Activated CD8-positive, alpha-beta memory T cell treated with anti-CD3 and anti-CD28 coated beads for 4 hours (primary cell): Measurements from ENCODE around the gene KPTN.

ENCODE experiments used
- DNase-seq, 2 donors: peaks; one replicate each; pipeline ENCODE4 v3.0.0-alpha.2; 2020; ENCODE audit warnings: low read depth in 2 of 2

Gene KPTN

DNA sequence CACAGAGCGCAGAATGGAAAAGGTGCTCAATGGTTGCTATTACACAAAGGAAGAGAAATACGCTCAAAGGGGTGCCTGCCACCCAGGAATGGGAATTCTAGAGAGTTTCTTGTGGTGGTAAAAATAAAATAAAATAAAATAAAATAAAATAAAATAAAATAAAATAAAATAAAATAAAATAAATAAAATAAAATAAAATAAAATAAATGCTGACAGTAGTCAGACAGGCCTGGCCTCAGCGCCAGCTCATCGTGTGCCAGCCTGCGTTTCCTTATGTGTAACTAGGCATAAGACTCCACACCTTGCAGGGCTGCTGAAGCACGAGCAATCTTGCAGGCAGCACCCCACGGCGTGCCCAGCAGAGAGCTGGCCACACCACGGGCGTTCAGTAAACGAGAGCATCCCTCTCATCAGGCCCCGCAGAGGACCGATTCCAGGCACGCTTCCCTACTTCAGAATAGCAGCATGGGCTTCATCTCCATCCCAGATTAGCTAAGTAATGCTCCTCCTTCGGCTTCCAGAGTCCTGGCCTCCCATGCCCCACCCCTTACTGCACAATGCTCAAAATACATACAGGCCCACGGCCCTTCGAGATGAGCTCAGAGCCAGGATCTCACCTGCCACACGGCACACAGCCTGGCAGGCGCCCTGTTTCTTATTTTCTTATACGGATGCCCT, 25.3 kb upstream of the KPTN start:
- no peak for DNase-seq

DNA sequence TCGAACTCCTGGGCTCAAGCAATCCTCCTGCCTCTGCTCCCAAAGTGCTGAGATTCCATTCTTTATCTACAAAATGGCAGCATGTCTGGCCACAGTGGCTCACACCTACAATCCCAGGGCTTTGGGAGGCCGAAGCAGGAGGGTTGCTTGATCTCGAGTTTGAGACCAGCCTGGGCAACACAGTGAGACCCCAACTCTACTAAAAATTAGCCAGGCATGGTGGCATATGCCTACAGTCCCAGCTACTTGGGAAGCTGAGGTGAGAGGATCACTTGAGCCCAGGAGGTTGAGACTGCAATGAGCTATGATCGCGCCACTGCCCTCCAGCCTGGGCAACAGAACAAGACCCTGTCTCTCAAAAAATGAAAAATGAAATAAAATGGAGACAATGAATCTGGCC, 24.7 kb upstream of the KPTN start:
- DNase-seq, result no peak

DNA sequence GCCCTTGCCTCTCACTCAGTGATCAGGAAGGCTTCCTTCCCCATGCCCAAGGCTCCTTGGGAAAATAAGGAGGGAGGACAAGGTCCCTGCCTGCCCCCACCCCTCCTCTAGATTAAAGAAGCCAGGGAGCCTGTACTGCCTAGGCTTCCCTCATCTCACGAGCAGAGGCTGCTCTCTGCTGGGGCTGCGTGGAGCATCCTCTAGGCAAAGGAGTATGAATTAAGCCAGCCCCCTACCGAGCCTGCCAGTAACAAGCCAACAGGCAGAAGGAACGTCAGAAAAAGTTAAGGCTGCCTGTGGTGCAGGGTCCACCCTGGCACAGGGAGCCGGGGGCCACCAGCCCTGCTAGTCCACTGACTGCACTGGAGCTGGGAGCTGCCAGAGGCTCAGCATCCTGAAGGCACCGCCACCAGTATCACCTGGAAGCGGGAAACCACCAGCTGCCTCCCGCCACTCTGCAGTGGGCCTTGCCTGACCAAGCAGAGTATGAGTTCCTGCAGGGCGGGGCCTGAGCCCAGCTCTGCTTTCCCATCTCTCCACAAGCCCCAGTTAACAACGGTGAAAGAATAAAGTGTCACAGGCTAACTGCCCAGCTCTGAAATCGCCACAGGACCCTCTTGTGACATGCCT, 24.0 kb upstream of the KPTN start:
- no peak for DNase-seq

DNA sequence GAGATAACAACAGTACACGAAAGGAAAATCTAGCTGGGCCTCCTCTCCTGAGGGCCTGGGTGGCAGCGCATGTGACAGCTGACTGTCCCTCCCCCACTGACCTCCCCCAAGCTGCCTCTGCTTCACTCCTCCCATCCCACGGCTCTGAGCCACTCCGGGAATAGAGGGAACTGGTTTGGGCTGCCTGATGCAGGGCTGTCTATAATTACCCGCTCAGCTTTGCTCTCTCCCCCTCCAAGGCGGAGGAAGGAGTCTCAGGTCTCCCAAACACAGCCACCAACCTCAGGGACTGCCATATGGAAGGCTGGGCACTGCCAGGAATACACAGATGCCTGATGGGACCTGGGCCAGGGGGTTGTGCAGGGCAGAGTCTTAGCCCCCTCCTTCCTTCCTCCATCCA, 23.0 kb upstream of the KPTN start:
- no peak for DNase-seq

DNA sequence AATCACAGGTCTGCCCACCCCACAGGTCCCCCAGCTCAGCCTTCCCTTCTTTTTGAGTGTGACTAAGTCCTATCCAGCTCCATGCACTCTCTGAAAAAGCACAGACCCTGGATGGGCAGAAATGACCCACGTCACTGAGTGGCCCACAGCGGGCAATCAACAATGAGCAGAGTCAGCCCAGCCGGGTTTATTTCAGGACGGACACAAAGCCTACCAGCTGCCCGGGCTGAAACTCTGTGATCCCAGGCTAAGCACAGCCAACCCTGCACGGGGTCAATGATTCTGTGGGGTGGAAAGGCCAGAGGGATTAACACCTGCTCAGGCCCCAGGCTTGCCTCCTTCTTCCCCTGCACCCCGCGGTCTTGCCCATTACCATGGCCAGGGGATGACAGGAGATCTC, 22.4 kb upstream of the KPTN start:
- DNase-seq, result no peak

DNA sequence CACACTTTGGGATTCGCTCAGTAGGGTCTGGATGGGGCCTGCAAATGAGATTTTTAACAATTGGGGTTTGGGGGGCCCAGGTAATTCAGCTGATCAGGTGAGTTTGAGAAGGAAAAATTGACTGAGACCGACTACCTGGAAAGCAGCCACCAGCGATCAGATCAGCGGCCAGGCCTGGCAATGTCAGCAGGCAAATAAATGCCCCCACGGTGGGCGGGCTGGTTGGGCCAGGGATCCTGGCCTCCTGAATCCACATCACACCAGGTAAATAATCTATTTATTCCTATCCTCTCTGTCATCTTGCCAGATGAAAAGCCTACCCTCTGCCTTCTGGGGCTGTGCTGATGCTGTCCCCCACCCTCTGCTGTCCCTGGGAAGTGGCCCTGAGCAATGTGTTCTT, 21.5 kb upstream of the KPTN start:
- no peak for DNase-seq

DNA sequence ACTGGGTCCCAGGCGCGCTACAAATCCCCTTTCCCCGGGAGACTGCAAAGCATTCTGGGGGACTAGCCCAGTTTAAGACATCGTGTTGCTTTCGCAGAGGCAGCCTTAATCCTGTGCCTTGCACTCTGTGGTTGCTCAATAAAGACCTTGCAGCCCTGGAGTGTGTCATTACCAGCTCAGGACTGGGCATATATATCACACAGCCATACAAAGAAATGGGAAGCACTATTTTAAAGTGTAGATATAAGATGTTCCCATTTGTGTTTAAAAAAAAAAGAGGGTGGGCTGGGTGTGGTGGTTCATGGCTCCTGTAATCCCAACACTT, 19.8 kb upstream of the KPTN start:
- no peak for DNase-seq

DNA sequence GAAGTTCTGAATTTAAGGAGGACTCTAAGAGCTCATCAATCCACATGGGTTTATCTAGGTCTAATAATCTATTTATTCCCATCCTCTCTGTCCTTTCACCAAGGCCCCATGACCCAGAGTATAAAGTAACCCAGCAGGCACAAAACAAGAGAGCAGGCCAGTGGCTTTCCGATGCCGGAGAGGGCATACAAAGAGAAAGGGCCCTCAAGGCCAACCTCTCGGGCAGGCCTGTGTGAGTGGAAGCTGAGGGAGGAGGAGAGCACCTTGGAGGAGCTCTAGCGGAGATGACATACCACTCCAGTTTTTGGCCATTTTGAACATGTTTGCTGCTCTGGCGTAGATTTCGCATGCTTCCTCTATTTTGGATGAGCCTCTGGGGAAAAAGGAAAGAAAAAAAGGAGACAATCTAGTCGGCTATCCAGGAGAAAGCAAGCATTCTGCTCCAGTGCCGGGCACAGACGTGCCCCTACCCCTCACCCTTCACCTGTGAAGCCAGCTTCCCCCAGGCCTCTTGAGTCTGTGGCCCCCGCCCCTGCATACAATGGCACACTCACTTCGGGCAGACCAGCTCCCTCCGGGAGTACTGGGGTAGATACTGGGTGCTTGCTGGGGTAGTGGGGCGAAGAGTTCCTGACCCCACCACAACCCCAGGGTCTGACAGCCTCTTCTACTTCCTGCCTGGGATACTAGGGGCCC, 19.3 kb upstream of the KPTN start:
- DNase-seq, result no peak

DNA sequence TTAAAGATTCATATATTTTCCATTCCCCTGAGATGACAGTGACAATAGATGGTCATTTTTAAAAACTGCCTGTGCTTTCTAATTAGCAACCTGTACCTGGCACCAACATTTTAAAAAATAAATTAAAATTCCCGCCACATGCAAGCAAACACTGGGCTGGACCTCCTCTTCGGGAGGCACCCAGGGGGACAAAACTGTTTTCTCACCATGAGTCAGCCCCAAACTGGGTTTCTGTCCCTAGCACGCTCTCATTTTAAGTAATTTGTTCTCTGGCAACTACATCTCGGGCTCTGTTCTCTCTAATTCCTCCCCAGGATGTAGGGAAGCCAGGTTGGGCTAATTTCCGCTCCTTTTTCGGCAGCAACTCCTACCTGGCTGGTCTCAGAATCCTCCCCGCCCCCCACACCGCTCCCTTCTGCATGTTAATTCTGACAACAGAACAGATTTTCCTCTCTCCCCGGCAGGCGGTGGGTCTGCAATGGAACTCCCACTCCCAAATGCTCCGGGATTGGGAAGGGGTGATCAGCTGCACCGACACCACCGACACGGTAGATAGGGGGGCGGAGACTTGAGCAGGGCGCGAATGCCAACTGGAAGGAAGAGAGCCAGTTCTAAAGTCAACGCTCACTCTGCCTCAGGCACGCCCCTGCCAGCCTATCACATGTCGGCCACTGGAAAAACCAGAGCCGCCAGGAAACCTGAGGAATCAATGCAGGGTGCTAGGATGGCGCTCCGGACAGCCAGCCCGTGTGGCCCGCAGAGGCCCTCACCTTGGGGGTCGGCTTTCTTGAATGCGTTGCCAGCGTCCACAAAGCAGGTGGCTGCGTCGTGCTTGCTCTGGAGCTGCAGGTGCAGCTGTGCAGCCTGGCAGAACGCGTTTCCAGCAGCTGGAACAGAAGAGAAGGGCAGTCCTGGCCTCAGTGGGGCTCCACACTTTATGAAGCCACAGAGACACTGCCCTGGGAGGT, 16.1 kb upstream of the KPTN start:
- no peak for DNase-seq

DNA sequence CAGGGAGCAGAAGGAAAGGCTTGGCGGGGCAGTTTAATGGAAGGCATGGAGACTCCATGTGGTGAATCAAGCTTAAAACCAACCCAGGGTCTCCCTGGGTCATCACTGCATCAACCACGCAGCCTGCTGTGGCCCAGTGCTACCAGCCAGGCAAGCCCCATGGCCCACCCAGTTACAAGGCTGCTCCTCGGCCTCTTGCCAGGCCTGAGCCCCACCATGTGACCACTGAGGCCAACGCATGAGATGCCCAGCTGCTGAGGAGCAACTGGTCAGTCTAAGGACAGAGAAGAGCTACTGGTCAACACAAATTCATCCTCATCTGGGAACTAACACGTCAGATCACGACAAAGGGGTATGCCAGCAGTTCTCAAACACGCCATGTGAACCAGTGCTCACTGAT, 15.4 kb upstream of the KPTN start:
- DNase-seq, result no peak

DNA sequence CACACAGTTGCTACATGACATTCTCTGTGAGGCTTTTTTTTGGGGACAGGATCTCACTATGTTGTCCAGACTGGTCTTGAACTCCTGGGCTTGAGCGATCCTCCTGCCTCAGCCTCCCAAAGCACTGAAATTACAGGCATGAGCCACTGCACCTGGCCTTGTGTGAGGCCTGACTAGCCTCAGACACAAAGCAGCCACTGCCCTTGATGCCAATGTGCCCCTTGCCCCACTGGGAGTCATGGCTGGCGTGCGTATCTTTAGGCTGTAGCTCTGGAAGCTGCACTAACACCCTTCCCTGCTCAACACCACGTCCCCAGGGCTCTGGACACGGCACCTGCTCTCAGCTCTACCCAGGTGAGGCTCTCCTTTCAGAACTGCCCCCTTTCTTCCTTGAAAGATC, 14.5 kb upstream of the KPTN start:
- DNase-seq, result no peak

DNA sequence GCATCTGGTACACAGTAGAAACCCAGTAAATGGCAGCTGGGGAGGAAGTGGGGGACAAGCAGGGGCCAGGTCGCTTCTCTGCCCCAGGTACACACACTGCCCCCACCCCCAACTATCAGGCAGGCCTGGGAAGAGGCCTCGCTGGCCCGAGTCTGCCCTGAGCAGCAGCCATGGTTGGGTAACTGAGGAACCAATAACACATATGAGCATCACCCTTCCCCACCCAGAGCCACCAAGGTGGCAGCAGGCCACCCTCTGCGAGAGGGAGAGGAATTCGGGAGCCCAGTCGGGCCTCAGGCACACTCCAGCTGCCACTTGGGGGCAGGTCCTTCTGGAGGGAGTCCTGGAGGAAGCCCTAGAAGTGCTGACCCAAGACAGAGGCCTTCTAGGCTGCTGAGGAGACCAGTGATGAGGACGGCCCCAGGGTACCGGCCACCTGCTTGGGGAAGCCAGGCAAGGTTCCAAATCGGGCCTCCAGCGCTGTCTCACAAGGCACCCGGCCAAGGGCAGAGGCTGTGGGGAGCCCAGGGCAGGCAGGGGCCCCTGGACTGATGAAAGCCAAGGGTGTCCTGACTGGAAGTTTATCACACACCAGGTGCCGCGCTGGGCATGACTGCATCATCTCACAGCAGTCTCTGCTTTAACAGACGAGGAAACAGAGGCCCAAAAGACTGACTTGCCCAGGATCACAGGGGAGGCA, 14.0 kb upstream of the KPTN start:
- DNase-seq, result no peak

DNA sequence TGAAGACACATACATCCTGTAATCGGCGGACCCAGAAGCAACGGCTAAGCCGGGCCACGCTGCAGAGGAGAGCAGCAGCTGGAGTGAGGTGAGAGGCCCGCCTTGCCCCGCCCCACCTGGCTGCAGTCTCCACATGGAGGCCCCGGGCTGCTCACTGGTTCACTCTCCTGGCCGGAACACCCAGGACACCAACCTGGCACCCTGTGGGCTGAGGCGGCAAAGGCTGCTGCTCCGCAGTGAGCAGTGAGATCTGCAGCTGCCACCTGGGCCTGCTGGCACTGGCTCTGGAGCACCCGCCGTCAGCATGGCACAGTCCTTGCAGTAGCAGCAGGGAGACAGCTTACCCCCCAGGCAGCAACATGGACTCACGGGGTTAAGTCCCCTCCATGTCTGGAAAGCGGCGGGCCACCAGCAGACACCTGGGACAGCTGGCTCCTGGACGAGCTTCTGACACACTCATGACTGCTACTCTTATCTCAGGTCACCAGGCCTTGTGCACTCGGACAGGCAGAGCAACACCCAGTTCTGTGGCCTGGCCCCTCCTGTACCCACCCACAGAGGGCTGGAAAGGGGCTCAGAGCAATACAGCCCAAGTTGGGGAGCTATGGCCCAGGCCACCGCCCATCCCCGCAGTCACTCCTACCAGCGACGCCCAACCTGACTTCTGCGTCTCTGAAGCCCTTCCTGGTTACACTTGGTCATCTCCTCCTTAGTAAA, 13.2 kb upstream of the KPTN start:
- no peak for DNase-seq

DNA sequence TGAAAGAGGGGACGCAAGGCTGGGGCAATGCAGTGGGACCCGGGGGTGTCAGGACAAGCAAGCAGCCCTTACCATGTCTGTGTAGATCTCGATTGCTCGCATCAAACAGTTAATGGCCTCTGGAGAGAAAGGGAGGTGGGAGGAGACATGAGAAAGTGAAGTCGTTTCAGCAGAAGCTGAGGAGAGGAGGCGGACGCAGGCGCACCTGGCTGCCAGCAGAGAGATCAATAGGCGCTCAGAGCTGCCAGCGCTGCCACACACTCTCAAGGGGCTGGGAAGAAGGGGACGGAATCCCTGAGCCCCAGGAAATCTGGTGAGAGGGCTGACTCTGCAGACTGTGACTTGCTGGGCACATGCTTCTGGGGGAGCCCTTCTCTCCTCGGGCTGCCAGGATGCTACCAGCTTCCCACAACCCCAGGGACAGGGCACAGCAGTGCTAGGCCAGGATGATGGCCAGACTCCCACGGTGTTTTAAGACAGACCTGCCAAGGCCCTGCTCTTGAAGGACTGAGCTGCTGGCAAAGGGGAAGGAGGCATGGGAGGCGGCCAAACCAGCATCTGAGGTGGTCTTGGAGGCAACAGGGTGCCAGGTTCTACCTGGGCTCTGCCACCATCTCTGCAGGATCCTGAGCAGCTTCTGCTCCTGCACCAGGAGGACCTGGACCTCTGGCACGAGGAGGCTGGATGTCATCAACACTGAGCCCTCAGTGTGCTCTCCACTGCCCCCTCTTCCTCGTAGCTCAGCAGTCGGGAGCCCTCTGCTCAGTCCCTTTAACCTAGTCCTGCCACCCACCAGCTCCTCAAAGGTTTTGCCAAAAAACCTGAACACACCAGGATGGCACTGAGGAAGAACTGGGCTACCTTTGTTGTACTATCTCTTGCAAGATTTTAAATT, 11.7 kb upstream of the KPTN start:
- no peak for DNase-seq

DNA sequence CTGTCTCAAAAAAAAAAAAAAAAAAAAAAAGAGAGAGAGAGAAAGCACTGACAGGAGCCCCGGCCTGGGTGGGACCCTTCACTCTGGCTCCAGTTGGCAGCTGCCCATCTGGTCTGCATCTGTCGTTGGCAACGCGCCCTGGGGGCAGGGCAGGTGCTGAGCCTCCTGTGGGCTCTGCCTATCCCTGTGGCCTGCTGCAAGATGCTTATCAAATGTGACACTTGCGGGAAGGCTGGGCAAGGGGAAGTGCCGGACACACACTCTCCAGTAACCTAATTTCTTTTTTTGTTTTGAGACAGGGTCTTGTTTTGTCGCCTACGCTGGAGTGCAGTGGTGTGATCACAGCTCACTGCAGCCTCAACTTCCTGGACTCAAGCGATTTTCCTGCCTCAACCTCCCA, 10.7 kb upstream of the KPTN start:
- DNase-seq, result no peak

DNA sequence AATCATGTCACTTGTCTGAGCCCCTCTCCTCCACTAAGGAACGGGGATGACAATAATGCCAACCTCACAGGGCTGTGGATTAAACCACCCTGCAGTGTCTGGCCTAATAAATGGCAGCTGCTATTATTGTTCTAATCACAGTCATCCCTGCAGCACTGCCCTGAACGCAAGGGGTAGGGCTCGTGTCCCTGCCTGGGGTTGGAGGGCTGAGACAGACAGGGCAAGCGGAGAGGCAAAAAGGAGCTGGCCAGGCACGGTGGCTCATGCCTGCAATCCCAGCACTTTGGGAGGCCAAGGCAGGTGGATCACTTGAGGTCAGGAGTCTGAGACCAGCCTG, 10.2 kb upstream of the KPTN start:
- no peak for DNase-seq

DNA sequence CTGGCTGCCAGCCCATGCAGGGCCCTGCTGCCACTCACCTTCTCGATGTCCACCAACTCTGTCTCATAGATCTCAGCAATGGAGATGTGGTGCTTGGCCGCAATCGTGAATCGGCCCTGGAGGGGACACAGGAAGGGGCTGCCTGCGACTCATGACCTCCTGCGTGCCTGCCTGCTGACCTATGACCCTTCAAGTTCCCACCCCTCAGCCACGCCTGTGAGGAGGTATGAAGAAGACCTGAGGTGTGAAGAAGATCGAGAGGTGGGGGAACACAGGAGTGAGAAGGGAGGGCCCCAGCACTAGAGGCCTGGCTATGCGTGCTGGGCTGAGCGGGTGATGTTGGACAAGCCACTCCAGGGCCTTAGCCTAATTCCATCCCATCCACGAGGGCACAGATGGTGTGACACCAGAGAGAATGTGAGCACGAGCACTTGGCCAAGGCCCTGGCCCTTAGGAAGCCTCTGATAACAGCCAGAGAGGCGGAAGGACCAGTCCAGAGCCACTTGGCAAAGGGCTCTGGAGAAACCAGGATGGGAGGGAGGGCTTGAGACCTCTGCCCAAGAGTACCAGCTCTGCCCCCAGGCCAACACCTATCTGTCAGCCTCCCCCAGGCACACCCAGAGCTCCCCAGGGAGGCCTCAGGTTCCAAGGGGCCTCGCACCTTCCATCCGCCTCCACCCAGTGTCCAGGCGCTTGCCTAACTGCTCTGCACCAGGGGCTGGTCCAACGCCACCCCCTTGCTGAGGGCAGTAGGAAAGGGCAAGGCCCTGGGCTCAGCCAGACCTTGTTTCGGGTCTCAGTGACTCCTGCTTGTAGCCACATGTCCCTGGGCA, 9.6 kb upstream of the KPTN start:
- no peak for DNase-seq

DNA sequence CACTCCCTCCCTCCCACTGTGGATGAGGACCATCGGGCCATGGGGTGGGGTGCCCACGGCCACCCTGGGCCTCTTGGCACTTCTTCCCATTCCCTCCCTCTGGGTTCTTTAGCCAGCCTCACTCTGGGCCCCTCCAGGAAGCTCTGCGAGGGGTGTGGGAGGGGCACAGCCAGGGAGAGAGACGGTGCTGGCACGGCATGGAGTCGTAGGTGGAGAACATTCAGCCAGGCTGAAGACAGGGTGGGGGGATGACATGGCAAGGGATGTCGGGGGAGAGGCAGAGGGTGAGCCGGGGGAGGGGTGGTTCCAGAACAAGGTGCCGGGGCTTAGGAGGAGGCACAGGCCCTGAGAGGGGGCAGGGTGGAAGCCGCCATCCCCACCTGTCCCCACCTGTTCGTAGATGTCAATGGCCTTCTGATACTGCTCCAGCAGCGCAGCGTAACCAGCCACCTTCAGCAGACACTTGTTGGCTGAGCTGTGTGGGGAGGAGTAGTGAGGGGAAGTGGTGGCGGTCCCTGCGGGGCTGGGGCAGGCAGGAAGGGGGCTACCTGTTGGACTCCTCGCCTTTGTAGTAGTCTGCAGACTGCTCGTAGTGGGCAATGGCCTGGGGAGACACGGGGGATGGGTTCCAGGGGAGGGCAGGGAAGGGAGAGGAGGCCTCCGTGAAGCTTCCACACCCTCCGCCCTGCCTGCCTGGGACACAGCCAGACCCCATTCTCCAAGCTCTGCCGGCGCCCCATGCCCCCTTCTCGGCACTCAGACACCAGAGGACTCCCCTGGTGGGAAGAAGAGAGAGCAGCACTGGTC, 8.8 kb upstream of the KPTN start:
- DNase-seq, result no peak
